ENCODE data around the gene PPP2R2C.

PPP2R2C gene

DNA sequence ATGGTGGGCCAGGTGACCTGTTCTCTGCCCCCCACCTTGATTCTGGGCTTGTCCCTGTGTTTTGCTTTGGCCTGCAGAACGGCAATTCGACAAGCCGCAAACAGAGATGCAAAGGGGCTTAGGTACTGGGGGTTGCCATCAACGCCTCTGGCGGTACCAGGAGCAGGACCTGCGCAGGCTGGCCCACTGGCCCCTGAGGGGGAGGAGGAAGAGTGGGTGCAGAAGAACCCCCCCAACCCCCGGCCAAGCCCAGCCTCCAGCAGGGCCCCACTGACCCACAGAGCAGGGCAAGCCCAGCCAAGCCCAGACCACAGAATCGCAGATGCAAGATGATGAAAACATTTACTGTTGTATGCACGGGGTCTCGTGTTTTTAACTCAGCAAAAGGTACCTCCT lies 89.4 kb downstream of the PPP2R2C start:
- no peak for DNase-seq (ENCODE audit: low read depth in 4 of 4, low spot score in 1 of 4)

DNA sequence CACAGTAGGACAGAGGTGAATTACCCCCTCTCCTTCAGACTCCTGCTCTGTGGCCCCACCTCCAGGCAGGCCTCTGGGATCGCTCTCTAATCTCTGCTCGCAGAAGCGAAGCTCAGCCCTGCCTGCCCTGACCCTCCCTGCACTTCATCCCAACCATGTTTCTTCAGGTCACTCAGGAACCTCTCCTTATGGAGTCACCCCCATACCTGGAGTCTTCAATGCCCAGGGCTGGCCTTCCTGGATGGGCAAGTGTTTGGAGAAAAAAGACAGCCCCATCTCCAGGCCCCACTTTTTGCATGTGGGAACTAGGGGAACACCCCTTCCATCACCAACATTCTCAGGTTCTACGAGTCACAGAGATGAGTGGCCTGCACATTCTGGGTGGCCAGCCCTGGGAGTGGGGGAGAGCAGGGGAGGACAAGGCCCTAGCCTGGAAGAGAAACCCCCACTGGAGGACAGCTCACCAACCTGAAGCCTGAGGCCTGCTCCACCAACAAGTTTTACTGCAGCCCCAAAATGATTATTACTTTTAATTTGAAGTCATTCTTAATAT lies 90.8 kb downstream of the PPP2R2C start:
- DNase-seq (ENCODE audit: low read depth in 4 of 4, low spot score in 1 of 4): no peak

GRCh38 chr4:6380746-6381410 lies 91.5 kb downstream of the PPP2R2C start:
- no peak for DNase-seq (ENCODE audit: low read depth in 4 of 4, low spot score in 1 of 4)

- DNase-seq (ENCODE audit: low read depth in 4 of 4, low spot score in 1 of 4): no peak
Measured at GRCh38 chr4:6379767-6380745, 92.4 kb downstream of the PPP2R2C start.

DNA sequence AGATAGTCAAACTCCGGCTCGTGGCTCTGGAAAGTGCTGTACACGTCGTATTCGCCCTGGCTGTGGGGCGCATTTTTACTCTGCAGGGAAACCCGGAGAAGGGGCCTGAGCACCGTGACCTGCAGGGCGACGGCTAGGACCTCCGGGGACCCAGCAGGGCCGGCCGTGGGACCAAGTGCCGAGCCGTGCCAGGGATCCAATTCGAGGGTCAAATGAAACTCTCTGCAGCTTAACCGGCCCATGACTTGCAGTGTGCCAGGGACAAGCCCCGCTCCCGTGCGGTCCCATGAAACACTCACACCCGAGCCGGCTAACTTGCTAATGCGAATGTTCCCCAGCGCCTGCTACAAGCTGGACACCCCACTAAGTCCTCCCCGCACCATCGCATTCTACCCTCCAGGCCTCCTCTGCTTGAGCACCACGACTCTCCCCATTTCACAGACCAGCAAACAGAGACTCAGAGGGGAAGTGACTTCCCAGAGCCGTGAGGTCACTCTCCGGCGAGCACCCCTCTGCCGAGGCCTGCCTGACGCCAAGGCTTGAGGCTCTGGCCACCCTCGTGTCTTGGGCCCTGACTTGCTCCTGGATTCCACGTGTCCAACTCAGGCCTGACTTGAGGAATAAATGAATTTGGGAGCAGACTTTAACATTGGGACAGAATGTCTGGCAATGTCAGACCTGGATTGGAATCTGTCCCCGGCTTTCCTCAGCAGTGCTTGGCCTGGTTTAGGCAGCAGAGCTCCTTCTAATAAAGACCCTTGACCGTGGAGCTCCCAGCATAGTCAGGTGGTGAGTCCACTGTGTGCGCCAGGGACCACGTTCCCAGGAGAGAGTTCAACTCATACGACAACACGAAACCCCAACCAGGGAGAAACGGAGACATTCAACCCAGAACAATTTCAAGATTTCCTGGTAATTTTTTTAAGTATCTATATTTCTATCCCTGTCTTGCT lies 93.6 kb downstream of the PPP2R2C start:
- no peak for DNase-seq (ENCODE audit: low read depth in 4 of 4, low spot score in 1 of 4)

- DNase-seq (ENCODE audit: low read depth in 4 of 4, low spot score in 1 of 4): no peak
Measured at GRCh38 chr4:6377626-6378492, 94.6 kb downstream of the PPP2R2C start.

- DNase-seq (ENCODE audit: low read depth in 4 of 4, low spot score in 1 of 4): no peak
Measured at GRCh38 chr4:6375620-6376295, 96.7 kb downstream of the PPP2R2C start.

- no peak for DNase-seq (ENCODE audit: low read depth in 4 of 4, low spot score in 1 of 4)
Measured at GRCh38 chr4:6374575-6374974, 97.8 kb downstream of the PPP2R2C start.

DNA sequence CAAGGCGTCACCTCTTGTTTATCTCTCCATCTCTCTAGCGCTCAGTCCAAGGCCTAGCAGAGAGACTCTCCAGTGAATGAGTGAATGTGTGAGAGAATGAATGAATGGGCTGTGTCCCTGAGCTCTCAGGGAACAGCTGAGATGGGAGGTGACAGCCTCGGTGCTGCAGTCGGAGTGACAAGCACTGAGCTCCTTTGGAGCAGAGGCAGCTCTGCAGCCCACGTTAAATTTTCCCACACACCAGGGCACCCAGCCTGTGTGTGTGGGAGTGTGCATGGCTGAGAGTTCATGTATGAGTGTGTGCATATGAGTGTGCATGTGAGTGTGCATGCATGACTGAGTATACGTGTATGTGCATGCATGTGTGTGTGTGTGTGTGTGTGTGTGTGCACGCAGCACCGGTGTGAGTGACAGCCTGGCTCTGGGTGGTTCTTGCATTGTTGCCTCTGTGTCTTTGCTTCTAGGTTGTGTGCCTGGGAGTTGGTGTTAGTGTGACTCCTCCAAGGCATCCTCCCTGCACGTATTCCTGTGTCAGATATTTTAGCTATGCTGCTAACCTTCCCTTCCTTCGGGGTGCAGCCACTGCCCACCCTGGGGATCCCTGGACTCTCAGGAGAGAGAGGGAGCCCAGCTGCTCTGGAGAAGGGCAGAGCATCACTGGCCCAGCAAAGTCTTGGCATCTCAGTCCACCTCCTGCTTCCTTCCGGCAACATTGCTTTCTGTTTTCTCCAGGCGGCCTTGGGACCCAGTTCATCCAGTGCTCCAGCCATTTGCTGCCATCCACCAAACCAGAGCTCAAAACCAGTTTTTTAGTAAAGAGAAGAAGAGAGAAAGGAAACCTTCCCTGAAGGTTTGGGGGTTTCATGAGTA lies 98.6 kb downstream of the PPP2R2C start:
- no peak for DNase-seq (ENCODE audit: low read depth in 4 of 4, low spot score in 1 of 4)

GRCh38 chr4:6372649-6373525 lies 99.5 kb downstream of the PPP2R2C start:
- DNase-seq (ENCODE audit: low read depth in 4 of 4, low spot score in 1 of 4): peak in 1 of 4 experiments; percentile 8

GRCh38 chr4:6371812-6372211 lies 100.6 kb downstream of the PPP2R2C start:
- no peak for DNase-seq (ENCODE audit: low read depth in 4 of 4, low spot score in 1 of 4)

GRCh38 chr4:6371271-6371670 lies 101.1 kb downstream of the PPP2R2C start:
- no peak for DNase-seq (ENCODE audit: low read depth in 4 of 4, low spot score in 1 of 4)

- DNase-seq (ENCODE audit: low read depth in 4 of 4, low spot score in 1 of 4): no peak
Measured at GRCh38 chr4:6369924-6370645, 102.3 kb downstream of the PPP2R2C start.

DNA sequence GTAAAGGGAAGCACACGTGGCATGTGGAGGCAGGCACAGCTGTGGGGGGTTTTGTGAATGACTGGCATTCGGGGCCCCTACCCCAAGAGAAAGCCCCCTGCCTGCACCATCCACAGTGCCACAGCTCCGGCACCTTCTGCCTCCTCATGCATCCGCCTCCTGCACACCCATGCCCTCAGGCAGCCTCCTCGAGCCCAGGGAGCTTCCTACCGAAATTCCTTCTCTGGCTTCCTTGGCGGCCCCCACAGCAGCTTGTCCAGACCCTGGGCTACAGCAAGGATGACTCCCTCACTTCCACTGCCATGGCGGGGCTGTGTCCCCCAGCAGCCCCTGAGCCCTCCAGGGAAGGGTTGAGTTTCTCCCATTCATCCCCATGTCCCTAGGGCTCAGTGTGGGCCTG lies 102.9 kb downstream of the PPP2R2C start:
- no peak for DNase-seq (ENCODE audit: low read depth in 4 of 4, low spot score in 1 of 4)

DNA sequence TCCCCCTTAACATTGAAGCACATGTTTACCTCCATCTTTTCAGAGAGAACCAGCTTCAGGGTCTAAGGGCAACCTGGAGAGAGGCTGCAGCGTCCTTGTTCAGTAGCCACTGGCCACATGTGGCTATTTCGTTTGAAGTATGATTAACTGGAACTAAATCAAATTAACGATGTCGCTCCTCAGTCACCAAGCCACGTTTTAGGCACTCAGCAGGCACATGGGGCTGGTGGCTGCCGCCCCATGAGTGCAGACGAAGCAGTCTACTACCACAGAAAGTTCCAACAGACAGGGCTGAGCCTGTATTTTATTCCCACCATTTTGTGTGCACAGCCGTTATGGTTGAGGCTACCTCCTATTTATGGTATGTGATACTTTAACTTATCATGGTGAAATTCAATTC lies 103.4 kb downstream of the PPP2R2C start:
- no peak for DNase-seq (ENCODE audit: low read depth in 4 of 4, low spot score in 1 of 4)

- DNase-seq (ENCODE audit: low read depth in 4 of 4, low spot score in 1 of 4): no peak
Measured at GRCh38 chr4:6368601-6369000, 103.8 kb downstream of the PPP2R2C start.

DNA sequence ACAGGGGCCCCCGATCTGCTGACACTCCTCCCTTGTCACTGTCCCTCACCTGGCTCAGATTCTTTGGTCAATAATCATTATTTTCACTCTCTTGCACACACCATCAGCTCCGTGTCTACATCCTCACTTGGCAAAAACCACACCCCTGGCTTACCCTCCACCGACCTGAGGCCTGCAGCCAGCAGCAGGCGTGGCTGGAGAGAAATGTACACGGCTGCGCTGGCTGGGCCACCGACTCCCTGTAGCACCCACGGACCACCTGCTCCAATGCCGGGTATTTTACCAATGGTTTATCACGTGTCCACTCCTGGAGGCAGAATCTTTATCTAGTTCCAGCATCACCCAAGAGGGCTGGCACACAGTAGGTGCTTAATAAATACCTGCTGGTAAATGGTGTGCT lies 104.3 kb downstream of the PPP2R2C start:
- no peak for DNase-seq (ENCODE audit: low read depth in 4 of 4, low spot score in 1 of 4)
